ENCODE measurements around the gene C9orf78.

- TF ChIP-seq CTCF (IDR thresholded peaks at IDR 0.05) = no peak
- no peak for TF ChIP-seq POLR2A (IDR thresholded peaks at IDR 0.05)
Observed at GRCh38 chr9:129839324-129840023, 4.4 kb upstream of the C9orf78 start.
